ENCODE measurements around the gene FGF14.

- TF ChIP-seq EZH2 (IDR thresholded peaks at IDR 0.05; ENCODE audit: low read length, unreplicated experiment) (no peak), CTCF (conservative IDR thresholded peaks at IDR 0.05; ENCODE audit: low read depth, low read length) (no peak), EZH2phosphoT487 (IDR thresholded peaks at IDR 0.05; ENCODE audit: borderline replicate concordance, low read length) (no peak)
These were observed 728.3 kb downstream of the FGF14 start for GRCh38 chr13:101673360-101674105.

Measured in PC-3 (cell line).